Trophoblast cell (in vitro differentiated cells and primary cell): ENCODE results near the gene FOXK2.
"Not testable (repeated sequence)": the region's sequence is repeated elsewhere in the genome, so short reads cannot be mapped to it uniquely, and the experiment has no call there.

Experiments
- DNase-seq, 2 donors: peaks; one replicate each; pipeline ENCODE4 v3.0.0-alpha.2; 2016
- H2AFZ ChIP-seq: 2 replicates; pipeline ENCODE4 v1.6.1; 2013; ENCODE audit warnings: low read length, moderate library complexity, mild to moderate bottlenecking; ENCODE audit not compliant: insufficient read depth, poor library complexity
- H2AK5ac ChIP-seq: 2 replicates; pipeline ENCODE4 v1.6.1; 2013; ENCODE audit warnings: mild to moderate bottlenecking, low read length
- H2BK120ac ChIP-seq: 2 replicates; pipeline ENCODE4 v1.6.1; 2013; ENCODE audit warnings: low read length, mild to moderate bottlenecking, moderate library complexity; ENCODE audit not compliant: insufficient read depth, poor library complexity
- H2BK12ac ChIP-seq: 2 replicates; pipeline ENCODE4 v1.6.1; 2013; ENCODE audit warnings: mild to moderate bottlenecking, low read length, moderate library complexity
- H2BK5ac ChIP-seq: 2 replicates; pipeline ENCODE4 v1.6.1; 2013; ENCODE audit warnings: low read length, low read depth, moderate library complexity, mild to moderate bottlenecking; ENCODE audit not compliant: poor library complexity
- H3K14ac ChIP-seq: 2 replicates; pipeline ENCODE4 v1.6.1; 2013; ENCODE audit warnings: mild to moderate bottlenecking, low read length
- H3K18ac ChIP-seq: 2 replicates; pipeline ENCODE4 v1.6.1; 2013; ENCODE audit warnings: mild to moderate bottlenecking, low read length
- H3K23ac ChIP-seq: 2 replicates; pipeline ENCODE4 v1.6.1; 2013; ENCODE audit warnings: low read length
- H3K27ac ChIP-seq: 2 replicates; pipeline ENCODE4 v1.5.1; 2013; ENCODE audit warnings: low read depth, mild to moderate bottlenecking, inconsistent platforms, low read length, moderate library complexity
- H3K27me3 ChIP-seq: 2 replicates; pipeline ENCODE4 v1.6.1; 2013; ENCODE audit warnings: inconsistent platforms, mild to moderate bottlenecking, low read length, moderate library complexity; ENCODE audit not compliant: insufficient read depth
- H3K36me3 ChIP-seq, 2 experiments: 1 replicate in 1 of 2; 2 replicates in 1 of 2; pipeline ENCODE4 v1.6.1; 2013; ENCODE audit warnings: low read length in 2 of 2, mild to moderate bottlenecking in 2 of 2, moderate library complexity in 1 of 2; ENCODE audit not compliant: insufficient read depth in 2 of 2, control insufficient read depth in 1 of 2
- H3K4ac ChIP-seq: 2 replicates; pipeline ENCODE4 v1.6.1; 2013; ENCODE audit warnings: low read depth, mild to moderate bottlenecking, low read length, moderate library complexity
- H3K4me1 ChIP-seq, 2 experiments: 1 replicate in 1 of 2; 2 replicates in 1 of 2; pipeline ENCODE4 v1.6.1; 2013; ENCODE audit warnings: low read length in 2 of 2, mild to moderate bottlenecking in 2 of 2, moderate library complexity in 1 of 2; ENCODE audit not compliant: insufficient read depth in 2 of 2, control insufficient read depth in 1 of 2
- H3K4me2 ChIP-seq: 2 replicates; pipeline ENCODE4 v1.6.1; 2013; ENCODE audit warnings: inconsistent platforms, mild to moderate bottlenecking, low read length, moderate library complexity
- H3K4me3 ChIP-seq: 2 replicates; pipeline ENCODE4 v1.5.1; 2013; ENCODE audit warnings: mild to moderate bottlenecking, low read depth, low read length, inconsistent platforms
- H3K79me1 ChIP-seq: one replicate; pipeline ENCODE4 v1.6.1; 2013; ENCODE audit warnings: low read length
- H3K79me2 ChIP-seq: 2 replicates; pipeline ENCODE4 v1.6.1; 2013; ENCODE audit warnings: low read length, mild to moderate bottlenecking; ENCODE audit not compliant: control insufficient read depth, insufficient read depth, poor library complexity
- H3K9ac ChIP-seq: 2 replicates; pipeline ENCODE4 v1.6.1; 2013; ENCODE audit warnings: mild to moderate bottlenecking, low read length
- H3K9me3 ChIP-seq: 2 replicates; pipeline ENCODE4 v1.6.1; 2013; ENCODE audit warnings: low read depth, mild to moderate bottlenecking, control low read depth, inconsistent platforms, low read length; ENCODE audit not compliant: insufficient read depth
- H4K12ac ChIP-seq: 2 replicates; pipeline ENCODE4 v1.6.1; 2013; ENCODE audit warnings: low read depth, mild to moderate bottlenecking, low read length, moderate library complexity
- H4K8ac ChIP-seq: 2 replicates; pipeline ENCODE4 v1.6.1; 2013; ENCODE audit warnings: low read depth, mild to moderate bottlenecking, low read length, moderate library complexity
- H4K91ac ChIP-seq: one replicate; pipeline ENCODE4 v1.6.1; 2013; ENCODE audit warnings: low read depth, mild to moderate bottlenecking, low read length, moderate library complexity
- WGBS: extraction: QIAGEN DNeasy Blood & Tissue Kit; methylation state at CpG from one replicate; pipeline ENCODE4 v1.1.7; 2013; ENCODE audit warnings: missing lambda C conversion rate; ENCODE audit not compliant: insufficient read length, insufficient coverage; ENCODE audit errors: extremely low coverage; 5-methylcytosine and 5-hydroxymethylcytosine counted together

FOXK2 gene

GRCh38 chr17:82570277-82570676 lies 50.7 kb downstream of the FOXK2 start:
- no peaks in the 10 kb centered on the region for H3K9me3 ChIP-seq
- no peak overlapping the region for H3K9ac ChIP-seq
- H3K14ac ChIP-seq: no peak overlapping the region
- DNase-seq: no peak
- no peak overlapping the region for H4K12ac ChIP-seq
- H2AFZ ChIP-seq: no peak overlapping the region
- peaks cover 4% of the 10 kb centered on the region for H3K79me2 ChIP-seq
- H3K27ac ChIP-seq: no peak overlapping the region
- H3K4me2 ChIP-seq: no peak overlapping the region
- no peak overlapping the region for H2BK12ac ChIP-seq
- WGBS: no CpG with 5 or more reads among the region's 9 CpGs
- no peak overlapping the region for H4K8ac ChIP-seq
- H3K36me3 ChIP-seq: peaks cover 60 to 73% of the 10 kb centered on the region in 2 experiments
- H2AK5ac ChIP-seq: no peak overlapping the region
- H2BK120ac ChIP-seq: no peak overlapping the region
- H3K4me3 ChIP-seq: no peak overlapping the region
- no peaks in the 10 kb centered on the region for H3K79me1 ChIP-seq
- no peak overlapping the region for H3K4ac ChIP-seq
- no peak overlapping the region for H2BK5ac ChIP-seq
- no peak overlapping the region for H3K23ac ChIP-seq
- H4K91ac ChIP-seq: no peak overlapping the region
- no peaks in the 10 kb centered on the region for H3K27me3 ChIP-seq
- H3K4me1 ChIP-seq: no peaks in the 10 kb centered on the region
- H3K18ac ChIP-seq: no peak overlapping the region

- Histone ChIP-seq H2BK12ac (no peak overlapping the region), H3K4me3 (no peak overlapping the region), H3K36me3 (peaks cover 61 to 74% of the 10 kb centered on the region in 2 experiments), H3K4ac (no peak overlapping the region), H3K27me3 (no peaks in the 10 kb centered on the region), H3K9ac (no peak overlapping the region), H2AFZ (no peak overlapping the region), H3K79me2 (no peaks in the 10 kb centered on the region), H3K4me1 (no peaks in the 10 kb centered on the region), H3K79me1 (no peaks in the 10 kb centered on the region), H4K12ac (no peak overlapping the region), H4K8ac (no peak overlapping the region), H2BK5ac (no peak overlapping the region), H2BK120ac (no peak overlapping the region), H2AK5ac (no peak overlapping the region), H4K91ac (no peak overlapping the region), H3K14ac (no peak overlapping the region), H3K27ac (no peak overlapping the region), H3K18ac (no peak overlapping the region), H3K23ac (no peak overlapping the region), H3K4me2 (no peak overlapping the region), H3K9me3 (no peaks in the 10 kb centered on the region)
- no peak for DNase-seq
- no CpG with 5 or more reads among the region's 6 CpGs for WGBS
Observed at GRCh38 chr17:82571855-82572254, 52.3 kb downstream of the FOXK2 start.

DNA sequence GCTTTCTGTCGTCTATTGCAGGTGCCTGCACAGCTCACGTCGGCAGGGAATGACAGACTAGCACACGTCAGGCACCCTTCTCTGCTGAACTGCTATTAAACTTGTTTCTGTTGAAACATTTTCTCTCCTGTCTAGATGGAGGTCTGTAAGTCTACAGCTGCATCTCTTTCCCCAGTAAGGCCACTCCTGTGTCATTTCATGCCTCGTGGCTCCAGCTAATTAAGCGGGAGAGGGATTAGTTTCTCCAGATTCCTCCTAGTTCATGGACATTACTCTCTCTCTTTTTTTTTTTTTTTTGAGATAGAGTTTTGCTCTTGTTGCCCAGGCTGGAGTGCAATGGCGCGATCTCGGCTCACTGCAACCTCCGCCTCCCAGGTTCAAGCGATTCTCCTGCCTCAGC lies 54.5 kb downstream of the FOXK2 start:
- H2AFZ ChIP-seq: no peak overlapping the region
- peaks cover 58 to 68% of the 10 kb centered on the region in 2 experiments for H3K36me3 ChIP-seq
- no peak overlapping the region for H4K12ac ChIP-seq
- H3K79me2 ChIP-seq: no peaks in the 10 kb centered on the region
- H3K4me2 ChIP-seq: no peak overlapping the region
- peak overlapping the region; percentile 12 for H3K4ac ChIP-seq
- no peak overlapping the region for H3K4me3 ChIP-seq
- no peak overlapping the region for H3K23ac ChIP-seq
- H3K9me3 ChIP-seq: no peaks in the 10 kb centered on the region
- no peaks in the 10 kb centered on the region for H3K27me3 ChIP-seq
- no peak overlapping the region for H2BK12ac ChIP-seq
- no peaks in the 10 kb centered on the region for H3K4me1 ChIP-seq
- H2BK5ac ChIP-seq: no peak overlapping the region
- no peak overlapping the region for H3K14ac ChIP-seq
- DNase-seq: no peak
- no peak overlapping the region for H3K18ac ChIP-seq
- no CpG with 5 or more reads among the region's 11 CpGs for WGBS
- H4K8ac ChIP-seq: no peak overlapping the region
- no peak overlapping the region for H3K9ac ChIP-seq
- no peak overlapping the region for H3K27ac ChIP-seq
- no peak overlapping the region for H4K91ac ChIP-seq
- no peak overlapping the region for H2AK5ac ChIP-seq
- H3K79me1 ChIP-seq: no peaks in the 10 kb centered on the region
- no peak overlapping the region for H2BK120ac ChIP-seq

GRCh38 chr17:82575581-82576221 lies 56.2 kb downstream of the FOXK2 start:
- H3K4ac ChIP-seq, H3K14ac ChIP-seq, H3K27ac ChIP-seq, H3K79me1 ChIP-seq, H2BK5ac ChIP-seq, H3K23ac ChIP-seq, H4K8ac ChIP-seq, H4K12ac ChIP-seq, H3K18ac ChIP-seq, H2AFZ ChIP-seq, H3K27me3 ChIP-seq, H2BK120ac ChIP-seq, H3K4me2 ChIP-seq, DNase-seq, H3K9ac ChIP-seq, H2AK5ac ChIP-seq, H3K4me3 ChIP-seq, H3K9me3 ChIP-seq, H4K91ac ChIP-seq, H3K4me1 ChIP-seq, H2BK12ac ChIP-seq, H3K79me2 ChIP-seq: not testable (repeated sequence)
- no CpG with 5 or more reads among the region's 52 CpGs for WGBS
- H3K36me3 ChIP-seq: peaks cover 47 to 56% of the 10 kb centered on the region in 2 experiments
